SW480 (cell line): ENCODE data around the gene ZNF566.
"Not testable (repeated sequence)": the region's sequence is repeated elsewhere in the genome, so short reads cannot be mapped to it uniquely, and the experiment has no call there.

Experiments
- DNase-seq: peaks from one replicate; pipeline ENCODE4 v3.0.0-alpha.2; 2016; ENCODE audit warnings: low spot score

ZNF566 gene

DNA sequence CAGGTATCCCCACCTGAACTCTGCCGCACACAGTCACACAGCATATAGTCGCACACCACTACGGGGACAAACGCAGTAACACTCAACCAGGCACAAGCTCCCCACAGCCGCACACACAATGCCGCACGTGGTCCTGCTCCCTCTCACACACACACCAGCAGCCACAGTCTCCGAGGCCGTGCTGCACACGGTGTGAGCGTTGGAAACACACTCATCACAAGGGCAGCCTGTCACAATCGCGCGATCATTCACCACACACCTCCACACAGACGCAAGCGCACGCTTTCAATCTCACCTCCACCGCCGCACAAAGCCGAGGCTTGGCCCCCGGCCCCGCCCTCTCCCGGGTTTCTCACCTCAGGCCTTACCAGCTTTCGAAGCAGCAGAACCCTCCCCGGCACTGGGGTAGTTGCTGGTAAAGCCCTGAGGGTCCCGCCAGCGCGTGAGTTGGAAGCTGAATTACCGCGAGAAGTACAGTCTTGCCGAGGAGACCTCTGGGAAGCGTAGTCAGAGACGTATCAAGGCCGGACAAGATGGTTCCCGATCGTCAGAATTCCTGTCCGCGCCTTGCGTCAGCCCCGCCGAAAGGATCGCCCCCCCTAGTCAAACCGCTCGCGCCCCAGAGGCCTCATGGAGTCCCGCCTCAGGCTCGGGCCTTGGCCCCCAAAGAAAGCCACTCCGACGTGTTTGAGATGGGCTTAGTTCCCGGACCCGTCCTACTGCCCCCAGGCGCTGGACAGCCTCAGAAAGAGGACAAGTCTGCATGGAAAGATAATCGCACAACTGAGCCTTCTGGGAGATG is at the start of gene ZNF566:
ZNF566 (minus strand) TSS at position 444 of the 802 bp plus-strand sequence. CDS start 13,004 bp downstream, outside the sequence.
- DNase-seq = peak; percentile 99

DNA sequence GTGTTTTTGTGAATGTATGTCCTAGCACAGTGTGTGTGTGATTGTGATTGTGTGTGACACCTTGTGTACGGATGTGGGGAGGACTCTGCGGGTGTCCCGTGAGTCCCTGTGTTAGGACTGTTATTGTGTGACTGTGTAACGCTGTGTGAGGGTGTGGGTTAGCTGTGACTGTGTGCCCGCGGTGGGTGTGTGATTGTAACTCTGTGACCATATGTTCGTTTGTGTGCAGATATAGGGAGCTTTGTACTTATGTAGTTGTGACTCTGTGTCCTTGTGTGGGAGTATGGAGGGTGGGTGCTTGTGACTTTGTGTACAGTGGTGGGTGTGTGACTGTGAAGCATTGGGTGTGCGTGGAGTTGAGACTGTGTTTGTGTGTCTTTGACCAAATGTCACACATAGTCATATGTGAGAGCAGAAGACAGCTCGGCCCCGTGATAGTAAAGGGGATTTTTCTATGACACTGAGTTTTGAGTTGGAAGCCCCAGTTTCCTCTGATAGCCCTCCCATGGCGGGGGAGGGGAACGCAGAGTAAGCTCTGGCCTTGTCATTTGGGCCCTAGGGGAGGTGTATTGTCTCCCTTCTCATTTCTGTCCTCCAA is 39.7 kb upstream of the ZNF566 start:
- no peak for DNase-seq

DNA sequence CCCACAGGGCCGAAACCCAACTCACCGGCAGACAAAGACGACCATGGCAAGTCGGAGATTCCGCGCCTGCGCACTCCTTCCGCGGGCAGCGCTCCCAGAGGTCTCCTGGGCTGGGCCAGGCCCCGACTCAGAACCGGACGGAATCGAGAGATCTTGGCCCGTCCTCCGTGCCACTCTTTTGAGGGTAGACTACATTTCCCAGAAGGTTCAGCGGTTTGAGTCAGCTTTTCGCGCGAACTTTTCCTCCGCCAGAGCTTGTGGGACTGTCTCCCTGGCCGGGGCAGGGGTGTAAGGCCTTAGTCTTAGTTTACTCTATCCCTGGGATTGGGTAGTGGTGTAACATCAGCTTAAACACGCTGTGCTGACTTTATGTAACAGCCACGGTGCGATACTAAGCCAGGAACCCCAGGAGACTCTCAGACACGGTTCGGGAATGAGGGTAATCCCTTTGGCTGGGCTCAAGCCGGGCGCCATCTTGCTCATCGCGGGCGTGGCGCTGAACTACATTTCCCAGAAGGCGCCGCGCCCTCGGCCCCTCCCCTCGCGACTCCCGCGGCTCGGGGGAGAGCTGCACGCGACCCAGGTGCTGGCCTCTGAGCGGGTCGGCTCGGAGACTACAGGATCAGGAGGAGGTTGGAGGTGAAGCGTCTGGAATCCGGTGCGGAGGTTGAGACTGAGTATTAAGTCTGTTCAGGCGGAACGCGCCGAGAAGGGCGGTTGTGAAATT is 39.0 kb upstream of the ZNF566 start, which contains the start of gene ZNF260:
ZNF260 (minus strand) TSS at position 78 of the 727 bp plus-strand sequence. CDS start 13,033 bp downstream, outside the sequence.
- DNase-seq = peak; percentile 95

DNA sequence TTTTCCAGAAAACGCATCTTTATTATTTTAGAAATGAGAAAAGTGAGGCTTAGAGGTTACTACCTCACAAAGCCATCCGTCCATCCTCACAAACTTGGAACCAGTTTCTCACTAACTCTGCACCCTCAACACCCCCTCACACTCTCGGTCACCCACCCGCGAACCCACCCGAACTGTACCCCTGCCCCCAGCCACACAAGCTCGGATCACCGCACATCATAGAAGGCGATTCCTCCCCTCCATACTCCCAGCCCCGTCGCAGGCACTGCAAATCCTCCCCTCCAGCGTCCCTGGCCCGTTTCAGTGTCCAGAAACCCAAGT is 38.5 kb upstream of the ZNF566 start:
- DNase-seq = no peak

DNA sequence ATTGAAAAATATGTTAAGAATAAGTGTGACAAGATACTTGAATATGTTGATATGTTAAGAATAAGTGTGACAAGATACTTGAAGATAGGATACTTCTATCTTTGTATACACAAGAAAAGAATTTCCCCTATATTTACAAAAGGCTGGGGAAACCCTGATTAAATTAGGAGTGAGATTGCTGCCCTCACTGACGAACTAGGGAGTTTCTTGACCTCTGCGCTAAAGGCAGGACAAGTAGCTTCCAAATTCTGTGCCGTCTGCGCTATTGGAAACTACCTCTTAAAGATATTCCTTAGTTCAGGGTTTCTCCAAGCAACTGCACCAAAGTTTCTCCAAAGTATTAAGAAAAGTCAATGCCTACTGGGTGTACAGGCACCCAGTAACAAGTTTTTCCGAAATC is 38.0 kb upstream of the ZNF566 start:
- no peak for DNase-seq

DNA sequence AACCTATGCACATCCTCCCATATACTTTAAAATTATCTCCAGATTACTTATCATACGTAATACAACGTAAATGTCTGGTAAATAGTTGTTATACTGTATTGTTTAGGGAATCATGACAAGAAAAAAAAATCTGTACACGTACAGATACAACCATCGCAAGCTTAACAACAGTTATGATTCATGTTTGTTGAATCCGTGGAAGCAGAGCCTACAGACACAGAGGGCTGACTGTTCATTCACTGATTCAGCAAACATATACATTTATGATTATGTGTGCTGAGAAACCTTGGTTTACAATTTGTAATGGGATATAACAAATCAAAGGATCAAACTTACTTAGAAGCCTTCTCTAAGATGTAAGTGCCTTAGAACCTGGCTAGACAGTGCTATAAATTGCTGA is 37.2 kb upstream of the ZNF566 start:
- DNase-seq = no peak

DNA sequence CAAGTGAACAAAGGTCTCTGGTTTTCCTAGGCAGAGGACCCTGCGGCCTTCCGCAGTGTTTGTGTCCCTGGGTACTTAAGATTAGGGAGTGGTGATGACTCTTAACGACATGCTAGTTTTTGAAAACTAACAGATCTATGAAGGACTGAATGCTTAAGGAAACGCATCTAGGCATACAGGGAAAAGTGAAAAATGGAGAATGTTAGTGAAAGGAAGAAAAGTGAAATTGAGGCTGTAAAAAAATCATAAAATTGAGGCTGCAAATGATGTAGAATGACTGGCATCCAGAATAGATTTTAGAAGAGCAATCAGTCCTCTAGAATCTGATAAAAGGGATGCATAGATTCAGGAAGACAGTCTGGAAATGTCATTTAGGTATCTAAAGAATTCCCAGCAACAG is 35.3 kb upstream of the ZNF566 start:
- DNase-seq = no peak

DNA sequence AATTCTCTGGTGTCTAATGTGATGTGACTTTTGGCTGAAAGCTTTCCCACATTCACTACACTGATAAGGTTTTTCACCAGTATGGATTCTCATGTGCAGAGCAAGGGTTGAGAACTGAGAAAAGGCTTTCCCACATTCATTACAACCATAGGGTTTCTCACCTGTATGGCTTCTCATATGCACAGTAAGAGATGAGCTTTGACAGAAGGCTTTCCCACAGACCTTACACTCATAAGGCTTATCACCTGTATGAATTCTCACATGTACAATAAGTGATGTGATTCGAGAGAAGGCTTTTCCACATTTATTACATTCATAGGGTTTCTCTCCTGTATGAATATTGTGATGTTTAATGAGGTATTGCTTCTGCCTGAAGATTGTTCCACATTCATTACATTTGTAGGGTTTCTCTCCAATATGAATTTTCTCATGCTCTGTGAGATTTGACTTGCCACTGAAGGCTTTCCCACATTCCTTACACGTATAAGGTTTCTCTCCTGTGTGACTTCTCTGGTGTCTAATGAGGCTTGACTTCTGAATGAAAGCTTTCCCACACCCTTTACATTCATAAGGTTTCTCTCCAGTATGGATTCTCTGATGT is 24.8 kb upstream of the ZNF566 start:
- no peak for DNase-seq

DNA sequence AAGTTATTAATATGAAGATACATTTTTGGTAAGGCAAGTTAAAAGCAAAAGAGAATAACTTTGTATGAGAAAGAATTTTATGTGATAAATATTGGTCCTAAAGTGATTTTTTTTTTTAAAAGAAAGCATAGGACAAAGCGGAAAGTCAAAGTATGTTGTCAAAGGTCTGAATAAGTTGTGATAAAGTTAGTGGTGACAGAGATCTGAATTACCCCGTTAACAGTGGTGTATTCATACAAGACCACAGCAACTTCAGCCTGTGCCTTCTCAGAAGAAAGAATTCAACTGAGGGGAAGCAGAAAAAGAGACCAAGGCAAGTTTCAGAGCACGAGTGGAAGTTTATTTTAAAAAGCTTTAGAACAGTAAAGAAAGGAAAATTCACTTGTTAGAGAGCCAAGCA is 19.0 kb upstream of the ZNF566 start:
- no peak for DNase-seq

DNA sequence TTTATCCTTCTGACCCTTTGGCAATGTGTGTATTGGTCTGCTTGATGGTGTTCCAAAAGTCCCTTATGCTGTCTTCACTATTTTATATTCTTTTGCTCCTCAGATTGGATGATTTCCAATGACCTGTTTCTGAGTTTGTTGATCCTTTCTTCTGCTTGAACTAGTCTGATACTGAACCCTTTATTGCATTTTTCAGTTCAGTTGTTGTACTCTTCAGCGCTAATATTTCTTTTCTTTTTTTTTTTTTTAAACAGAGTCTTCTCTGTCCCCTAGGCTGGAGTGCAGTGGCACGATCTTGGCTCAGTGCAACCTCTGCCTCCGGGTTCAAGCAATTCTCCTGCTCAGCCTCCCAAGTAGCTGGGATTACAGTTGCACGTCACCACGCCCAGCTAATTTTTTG is 12.6 kb upstream of the ZNF566 start:
- DNase-seq = no peak

DNA sequence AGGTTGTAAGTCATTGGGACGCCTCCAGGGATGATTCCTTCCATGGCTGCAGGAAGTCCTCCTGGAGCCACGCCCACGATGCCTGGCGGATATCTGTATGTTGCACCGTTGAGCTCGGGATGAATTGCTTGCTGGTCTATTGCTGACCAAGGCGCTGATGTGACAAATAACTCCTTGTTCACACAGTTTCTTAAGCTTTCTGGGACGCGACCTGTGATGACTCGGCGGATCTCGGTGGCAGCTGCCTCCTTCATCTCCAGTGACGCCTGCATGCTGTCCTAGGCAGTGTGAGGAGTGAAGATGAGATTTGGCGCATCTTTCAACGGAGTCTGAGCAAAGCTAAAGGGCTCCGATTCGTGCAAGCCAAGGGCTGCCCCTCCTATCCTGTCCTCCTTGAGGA is 7.6 kb upstream of the ZNF566 start:
- DNase-seq = no peak

DNA sequence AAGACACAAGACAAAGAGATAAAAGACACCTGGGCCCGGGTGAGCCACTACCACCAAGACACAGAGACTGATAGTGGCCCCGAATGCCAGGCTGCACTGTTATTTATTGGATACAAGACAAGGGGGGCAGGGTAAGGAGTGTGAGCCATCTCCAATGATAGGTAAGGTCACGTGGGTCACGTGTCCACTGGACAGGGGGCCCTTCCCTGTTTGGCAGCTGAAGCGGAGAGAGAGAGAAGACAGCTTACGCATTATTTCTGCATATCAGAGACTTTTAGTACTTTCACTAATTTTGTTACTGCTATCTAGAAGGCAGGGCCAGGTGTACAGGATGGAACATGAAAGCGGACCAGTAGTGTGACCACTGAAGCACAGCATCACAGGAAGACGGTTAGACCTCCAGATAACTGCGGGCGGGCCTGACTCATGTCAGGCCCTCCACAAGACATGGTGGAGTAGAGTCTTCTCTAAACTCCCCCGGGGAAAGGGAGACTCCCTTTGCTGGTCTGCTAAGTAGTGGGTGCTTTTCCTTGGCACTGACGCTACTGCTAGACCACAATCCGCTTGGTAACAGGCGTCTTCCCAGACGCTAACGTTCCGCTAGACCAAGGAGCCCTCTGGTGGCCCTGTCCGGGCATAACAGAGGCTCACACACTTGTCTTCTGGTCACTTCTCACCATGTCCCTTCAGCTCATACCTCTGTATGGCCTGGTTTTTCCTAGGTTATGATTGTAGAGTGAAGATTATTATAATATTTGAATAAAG is 3.5 kb upstream of the ZNF566 start:
- DNase-seq = not testable (repeated sequence)

DNA sequence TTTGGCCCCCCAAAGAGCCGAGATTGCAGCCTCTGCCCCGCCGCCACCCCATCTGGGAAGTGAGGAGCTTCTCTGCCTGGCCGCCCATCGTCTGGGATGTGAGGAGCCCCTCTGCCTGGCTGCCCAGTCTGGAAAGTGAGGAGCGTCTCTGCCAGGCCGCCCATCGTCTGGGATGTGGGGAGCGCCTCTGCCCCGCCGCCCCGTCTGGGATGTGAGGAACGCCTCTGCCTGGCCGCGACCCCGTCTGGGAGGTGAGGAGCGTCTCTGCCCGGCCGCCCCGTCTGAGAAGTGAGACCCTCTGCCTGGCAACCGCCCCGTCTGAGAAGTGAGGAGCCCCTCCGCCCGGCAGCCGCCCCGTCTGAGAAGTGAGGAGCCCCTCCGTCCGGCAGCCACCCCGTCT is 1.5 kb upstream of the ZNF566 start:
- not testable (repeated sequence) for DNase-seq

DNA sequence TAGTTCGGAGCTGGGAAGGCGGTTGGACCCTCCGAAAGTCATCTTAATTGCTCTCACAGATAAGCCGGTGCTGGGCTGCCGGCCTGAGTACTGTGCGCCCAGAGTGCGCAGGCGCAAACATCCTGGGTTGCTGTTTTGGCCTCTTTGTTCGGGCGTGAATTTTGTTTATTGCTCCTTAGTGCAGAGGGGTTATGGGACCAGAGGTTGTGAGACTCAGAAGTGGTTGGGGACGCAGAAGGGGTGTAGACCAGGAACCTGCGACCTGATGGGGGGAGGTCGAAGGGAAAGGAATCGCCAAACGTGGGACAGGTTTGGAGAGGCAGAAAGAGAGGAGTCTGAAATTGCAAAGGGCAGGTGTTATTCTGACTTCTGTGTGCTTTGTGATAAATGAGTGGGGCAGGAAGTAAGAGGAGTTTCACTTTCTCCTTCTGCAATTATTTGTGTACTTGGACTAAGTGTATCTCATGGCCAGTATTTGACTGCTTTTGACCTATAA is 607 bp upstream of the ZNF566 start:
- DNase-seq = peak; percentile 97

DNA sequence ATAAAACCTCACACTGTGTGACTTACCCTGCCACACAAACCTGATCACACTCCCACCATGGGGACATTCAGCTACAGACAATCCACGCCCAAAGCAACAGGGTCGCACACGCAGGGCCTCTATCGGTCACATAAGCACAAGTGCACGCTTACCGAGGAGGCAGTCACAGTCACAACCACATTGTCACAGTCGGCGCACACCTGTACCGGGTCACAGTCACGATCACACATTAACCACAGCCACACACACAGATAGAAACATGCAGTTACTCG is 579 bp downstream of the ZNF566 start:
- DNase-seq = peak; percentile 80

DNA sequence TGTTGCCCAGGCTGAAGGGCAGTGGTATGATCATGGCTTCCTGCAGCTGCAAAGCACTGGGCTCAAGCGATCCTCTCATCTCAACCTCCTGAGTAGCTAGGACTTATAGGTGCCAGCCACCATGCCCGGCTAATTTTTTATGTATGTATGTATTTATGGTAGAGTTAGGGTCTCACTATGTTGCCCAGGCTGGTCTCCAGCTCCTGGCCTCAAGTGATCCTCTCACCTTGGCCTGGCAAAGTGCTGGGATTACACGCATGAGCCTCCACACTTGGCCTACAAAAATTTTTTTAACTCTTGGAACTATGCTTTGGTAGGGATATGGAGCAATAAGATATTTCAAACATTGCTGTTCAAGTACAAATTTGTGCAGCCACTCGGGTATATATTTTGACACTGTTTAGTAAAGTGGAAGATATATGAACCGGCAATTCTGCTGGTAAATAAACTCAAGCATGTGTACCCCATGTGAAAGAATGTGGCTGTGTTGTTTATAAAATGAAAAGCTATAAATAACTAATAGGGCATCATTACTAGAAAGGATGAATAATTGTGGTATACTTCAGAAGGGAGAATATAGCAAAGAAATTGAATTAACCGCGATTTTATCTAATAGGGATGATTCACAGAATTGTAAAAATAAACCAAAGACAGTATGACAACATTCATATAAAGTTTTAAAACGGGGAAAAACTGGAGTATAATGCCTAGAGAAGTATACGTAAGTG is 1.1 kb downstream of the ZNF566 start:
- DNase-seq = no peak

DNA sequence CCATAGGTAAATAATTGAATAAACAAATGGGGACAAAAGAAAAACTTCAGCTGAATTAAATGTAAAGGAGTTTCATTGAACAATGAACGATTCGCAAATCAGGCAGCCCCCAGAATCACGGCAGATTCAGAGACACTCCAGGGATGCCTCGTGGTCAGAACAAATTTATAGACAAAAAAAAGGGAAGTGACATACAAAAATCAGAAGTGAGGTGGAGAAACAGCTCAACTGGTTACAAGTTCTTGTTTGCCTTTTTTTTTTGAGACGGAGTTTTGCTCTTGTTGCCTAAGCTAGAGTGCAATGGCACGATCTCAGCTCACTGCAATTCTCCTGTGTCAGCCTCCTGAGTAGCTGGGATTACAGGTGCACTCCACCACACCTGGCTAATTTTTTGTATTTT is 5.7 kb downstream of the ZNF566 start:
- DNase-seq = no peak

DNA sequence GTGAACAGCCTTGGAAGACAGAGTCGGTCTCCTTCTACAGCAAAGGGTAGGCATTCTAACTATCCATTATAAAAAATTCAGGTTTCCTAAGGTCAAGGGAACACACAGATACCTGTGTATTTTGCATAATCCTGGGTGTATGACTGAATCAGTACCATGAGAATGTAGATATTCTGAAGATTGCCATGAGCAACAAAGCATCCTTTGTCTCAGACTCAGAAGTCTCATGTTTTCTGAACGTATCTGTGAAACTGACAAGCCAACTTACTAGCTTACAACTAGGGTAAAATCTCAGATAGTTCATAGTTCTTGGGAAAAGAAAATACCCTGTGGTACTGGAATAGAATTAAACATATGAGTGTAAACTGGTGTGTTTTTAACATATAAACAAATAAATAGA is 6.5 kb downstream of the ZNF566 start:
- no peak for DNase-seq

DNA sequence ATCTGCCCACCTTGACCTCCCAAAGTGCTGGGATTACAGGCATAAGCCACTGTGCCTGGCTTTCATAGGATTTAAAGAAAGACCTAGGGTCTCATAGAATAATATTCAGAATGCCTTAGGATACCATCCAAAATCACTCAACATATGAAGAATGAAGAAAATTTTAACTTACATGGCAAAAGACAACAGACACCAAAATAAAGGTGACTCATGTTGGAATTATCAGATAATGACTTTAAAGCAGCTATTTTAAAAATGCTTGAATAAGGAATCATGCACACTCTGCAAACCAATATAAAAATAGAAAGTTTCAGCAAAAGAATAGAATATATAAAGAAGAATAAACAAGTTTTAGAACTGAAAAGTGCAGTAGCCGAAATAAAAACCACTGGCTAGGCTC is 29.3 kb downstream of the ZNF566 start:
- no peak for DNase-seq

DNA sequence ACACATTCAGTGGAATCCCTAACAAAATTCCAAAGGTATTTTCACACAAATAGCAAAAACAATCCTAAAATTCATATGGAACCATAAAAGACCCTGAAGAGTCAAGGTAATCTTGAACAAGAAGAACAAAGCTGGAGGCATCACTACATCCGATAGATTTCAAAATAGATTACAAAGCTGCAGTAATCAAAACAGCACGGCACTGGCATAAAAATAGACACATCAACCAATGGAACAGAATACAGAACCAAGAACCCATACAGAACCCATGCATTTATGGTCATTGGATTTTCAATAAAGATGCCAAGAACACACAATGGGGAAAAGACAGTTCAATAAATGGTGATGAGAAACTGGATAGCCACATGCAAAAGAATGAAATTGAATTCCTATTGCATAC is 32.5 kb downstream of the ZNF566 start:
- no peak for DNase-seq

DNA sequence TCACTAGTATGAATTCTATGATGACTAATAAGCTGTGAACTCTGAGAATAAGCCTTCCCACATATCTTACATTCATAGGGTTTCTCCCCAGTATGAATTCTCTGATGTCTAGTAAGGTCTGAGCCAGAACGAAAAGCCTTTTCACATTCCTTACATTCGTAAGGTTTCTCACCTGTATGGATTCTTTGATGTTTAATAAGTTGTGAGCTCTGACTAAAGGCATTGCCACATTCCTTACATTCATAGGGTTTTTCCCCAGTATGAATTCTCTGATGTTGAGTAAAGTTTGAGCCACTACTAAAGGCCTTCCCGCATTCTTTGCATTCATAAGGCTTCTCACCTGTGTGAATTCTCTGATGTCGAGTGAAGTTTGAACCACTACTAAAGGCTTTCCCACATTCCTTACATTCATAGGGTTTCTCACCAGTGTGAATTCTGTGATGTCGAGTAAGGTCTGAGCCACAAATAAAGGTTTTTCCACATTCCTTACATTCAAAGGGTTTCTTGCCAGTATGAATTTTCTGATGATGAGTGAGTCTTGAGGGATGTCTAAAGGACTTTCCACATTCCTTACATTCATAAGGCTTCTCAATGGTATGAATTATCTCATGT is 40.2 kb downstream of the ZNF566 start:
- peak; percentile 12 for DNase-seq
